CMK (cell line): ENCODE data around the gene TRIM75.
"Not testable (repeated sequence)": the region's sequence is repeated elsewhere in the genome, so short reads cannot be mapped to it uniquely, and the experiment has no call there.

Source experiments
- DNase-seq: peaks from one replicate; pipeline ENCODE4 v3.0.0-alpha.2; 2010; ENCODE audit warnings: low read depth

Gene TRIM75

GRCh38 chr4:165077034-165077578 is 23.4 kb downstream of the TRIM75 start:
- no peak for DNase-seq

DNA sequence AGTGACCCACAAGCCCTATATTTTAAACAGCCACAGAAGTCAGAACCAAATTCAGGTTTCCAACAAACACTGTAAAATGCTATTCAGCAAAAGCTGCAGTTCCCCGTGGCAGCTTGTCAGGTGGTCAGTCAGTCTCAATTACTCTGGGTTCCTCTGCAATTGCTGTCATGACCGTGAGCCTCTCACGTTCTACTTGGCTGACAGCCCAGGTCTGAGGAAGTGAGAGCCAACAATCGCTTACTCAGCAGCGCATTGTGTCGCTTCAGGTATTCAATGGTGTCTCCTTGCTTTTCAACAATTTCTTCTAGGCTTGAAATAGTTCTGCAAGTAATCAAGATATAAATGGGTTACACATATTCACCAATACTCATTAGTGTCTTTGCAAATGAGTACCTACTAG is 25.8 kb downstream of the TRIM75 start:
- no peak for DNase-seq

DNA sequence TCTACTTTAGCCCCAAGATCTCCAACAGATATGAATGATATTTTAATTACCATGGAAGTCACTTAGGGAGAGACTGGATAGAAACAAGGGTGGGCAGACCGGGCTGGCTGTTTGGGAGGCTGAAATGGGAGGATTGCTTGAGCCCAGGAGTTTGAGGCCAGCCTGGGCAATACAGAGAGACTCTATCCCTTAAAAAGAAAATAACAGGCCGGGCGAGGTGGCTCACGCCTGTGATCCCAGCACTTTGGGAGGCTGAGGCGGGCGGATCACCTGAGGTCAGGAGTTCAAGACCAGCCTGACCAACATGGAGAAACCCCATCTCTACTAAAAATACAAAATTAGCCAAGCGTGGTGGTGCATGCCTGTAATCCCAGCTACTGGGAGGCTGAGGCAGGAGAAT is 31.1 kb downstream of the TRIM75 start:
- DNase-seq = not testable (repeated sequence)

DNA sequence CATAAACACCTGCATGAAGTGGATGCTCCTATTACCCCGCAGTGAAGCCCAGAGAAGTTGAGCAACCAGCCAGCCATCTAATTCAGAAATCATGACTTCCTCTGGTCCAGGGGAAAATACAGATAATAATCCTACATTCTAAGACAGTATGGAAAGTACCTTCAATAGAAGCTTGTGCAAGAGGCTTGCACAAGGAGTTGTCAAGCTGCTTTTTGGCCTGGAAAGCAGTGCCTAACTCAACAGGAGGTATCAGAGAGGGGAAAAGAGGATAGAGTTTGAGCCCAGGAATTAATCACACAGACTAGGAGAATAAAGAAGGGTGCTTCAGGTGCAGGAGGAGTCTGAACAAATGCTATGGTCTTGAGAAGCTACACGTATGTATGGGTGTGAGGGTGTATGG is 32.3 kb downstream of the TRIM75 start:
- DNase-seq = no peak

- DNase-seq = no peak
These were observed 34.7 kb downstream of the TRIM75 start for GRCh38 chr4:165088366-165088765.

- not testable (repeated sequence) for DNase-seq
These were observed 38.5 kb downstream of the TRIM75 start for GRCh38 chr4:165092187-165092586.

DNA sequence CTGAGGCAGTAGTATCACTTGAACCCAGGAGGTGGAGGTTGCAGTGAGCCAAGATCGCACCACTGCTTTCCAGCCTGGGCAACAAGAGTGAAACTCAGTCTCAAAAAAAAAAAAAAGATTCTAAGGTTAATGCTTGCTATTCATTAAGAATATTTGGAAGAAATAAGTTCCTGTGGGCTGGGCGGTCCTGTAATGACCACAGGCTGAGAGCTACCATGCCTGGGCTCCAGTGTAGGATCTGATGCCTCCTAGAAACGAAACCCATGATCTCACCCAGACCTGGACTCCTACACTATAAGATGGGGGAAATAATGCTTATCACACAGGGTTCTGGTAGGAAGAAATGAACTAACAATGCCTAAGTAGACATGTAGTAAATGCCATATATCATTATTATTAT is 41.2 kb downstream of the TRIM75 start:
- no peak for DNase-seq

GRCh38 chr4:165095291-165095690 is 41.6 kb downstream of the TRIM75 start:
- no peak for DNase-seq

GRCh38 chr4:165096776-165097175 is 43.1 kb downstream of the TRIM75 start:
- DNase-seq = no peak

DNA sequence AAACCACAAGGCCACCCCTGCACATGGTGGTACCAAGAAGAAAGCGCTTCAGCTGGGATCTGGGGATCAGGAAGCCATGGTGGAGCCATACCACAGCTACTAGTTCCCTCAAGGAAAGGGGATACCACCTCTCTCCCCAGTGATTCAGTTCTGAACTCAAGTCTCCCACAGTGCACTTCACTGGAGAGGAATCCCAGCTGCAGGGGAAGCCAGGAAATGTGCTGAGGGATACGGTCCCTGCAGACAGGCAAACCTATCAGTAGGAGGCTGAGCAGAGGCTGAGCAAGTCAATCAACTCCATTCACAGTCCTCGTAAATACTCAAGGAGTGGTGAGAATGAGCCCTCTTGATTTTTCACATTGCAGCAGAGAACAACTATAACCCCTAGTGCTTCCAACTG is 48.0 kb downstream of the TRIM75 start:
- no peak for DNase-seq

DNA sequence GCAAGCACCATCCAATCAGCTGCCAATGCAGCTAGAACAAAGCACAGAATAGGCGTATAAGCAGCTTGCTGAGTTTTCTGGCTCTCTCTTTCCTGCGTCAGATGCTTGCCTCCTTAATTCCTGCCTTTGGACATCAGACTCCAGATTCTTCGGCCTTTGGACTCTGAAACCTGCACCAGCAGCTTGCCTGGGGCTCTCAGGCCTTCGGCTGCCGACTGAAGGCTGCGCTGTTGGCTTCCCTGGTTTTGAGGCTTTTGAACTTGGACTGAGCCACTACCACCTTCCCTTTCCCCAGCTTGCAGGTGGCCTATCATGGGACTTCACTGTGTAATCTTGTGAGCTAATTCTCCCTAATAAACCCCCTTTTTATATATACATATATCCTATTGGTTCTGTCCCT is 52.9 kb downstream of the TRIM75 start:
- no peak for DNase-seq
